ENCODE measurements around the gene SNX30. TPM values are rescaled to one million over a fixed set of nuclear protein-coding genes. Genes with fewer than 3 reads are reported as not detected.

The SNX30 gene
- total RNA-seq, 1 experiment from 2014 or later = 12.7 TPM

DNA sequence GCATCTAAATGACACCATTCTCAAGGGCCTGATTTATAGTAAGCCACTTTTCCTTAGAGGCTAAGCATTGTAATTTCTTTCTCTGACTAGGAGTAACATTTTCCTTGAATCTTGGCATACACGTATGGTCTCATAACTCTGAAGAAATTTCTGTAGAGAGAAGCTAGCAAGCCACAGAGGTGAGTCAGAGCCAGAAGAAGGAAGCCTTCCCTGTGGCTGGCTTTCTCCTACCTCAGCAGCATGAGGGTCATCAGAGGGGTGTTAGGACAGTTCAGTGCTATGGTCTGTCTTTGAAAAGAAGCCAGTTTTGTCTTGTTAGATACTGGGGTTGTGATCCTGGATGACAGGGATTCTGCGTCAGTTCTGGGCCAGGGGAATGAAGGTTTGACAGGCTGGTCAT lies 3.2 kb downstream of the SNX30 start:
- H3K27me3 ChIP-seq (ENCODE audit: insufficient read depth, low read length) = no peaks in the 10 kb centered on the region
- no peak overlapping the region for H2AFZ ChIP-seq (ENCODE audit: low read depth, low read length, poor library complexity, severe bottlenecking)
- H3K79me2 ChIP-seq (ENCODE audit: insufficient read depth, low read length) = peaks cover 9% of the 10 kb centered on the region; the same call in 1 of the 2 replicates
- intact Hi-C loops (cut with micrococcal nuclease) = no loop called here
- CTCF ChIA-PET = interaction anchor here (0.9 kb wide), 1 partner anchor 39 kb away, joined by 4 read pairs; no protein-coding TSS in a partner anchor
- H3K27ac ChIP-seq (ENCODE audit: low read depth, low read length) = peak overlapping the region; percentile 13; the same call in 1 of the 2 replicates
- no TSS peak for BruUV-seq (replicated peaks)
- H3K9ac ChIP-seq (ENCODE audit: low read length) = 0 out of 2 replicates have a peak overlapping the region, but pooled peaks have one; percentile 5
- TF ChIP-seq, protein P1, sequence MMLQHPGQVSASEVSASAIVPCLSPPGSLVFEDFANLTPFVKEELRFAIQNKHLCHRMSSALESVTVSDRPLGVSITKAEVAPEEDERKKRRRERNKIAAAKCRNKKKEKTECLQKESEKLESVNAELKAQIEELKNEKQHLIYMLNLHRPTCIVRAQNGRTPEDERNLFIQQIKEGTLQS (IDR thresholded peaks at IDR 0.05) = no peak
- 0 out of 2 replicates have a peak, but pooled peaks have one; percentile 26 for TF ChIP-seq JUND (IDR thresholded peaks at IDR 0.05)
- H4K20me1 ChIP-seq (ENCODE audit: insufficient read depth) = no peaks in the 10 kb centered on the region
- RAD21 ChIA-PET (ENCODE audit: low non-redundant PET in 1 of 2, low total read pairs in 2 of 2, uncharacterized antibody in 2 of 2, unreplicated experiment in 2 of 2) = no interaction called here
- H3K4me1 ChIP-seq (ENCODE audit: control insufficient read depth in 1 of 2, insufficient read depth in 2 of 2, low read length in 2 of 2) = peaks cover 22 to 77% of the 10 kb centered on the region in 2 experiments
- H3K9me2 ChIP-seq (ENCODE audit: insufficient read depth) = no peaks in the 10 kb centered on the region
- peak overlapping the region; percentile 86 for H3K4me2 ChIP-seq (ENCODE audit: low read length)
- ATAC-seq (no peak), DNase-seq (ENCODE audit: low read depth, low spot score) (peak; percentile 36)
- H3K36me3 ChIP-seq (ENCODE audit: control insufficient read depth in 1 of 2, insufficient read depth in 2 of 2, low read length in 2 of 2) = no peaks in the 10 kb centered on the region
- POLR2A ChIA-PET = interaction anchor here (2.0 kb wide), 1 partner anchor 36 kb away, joined by 11 read pairs; the partner anchor contains the start of gene INIP
- no peaks in the 10 kb centered on the region for H3K9me3 ChIP-seq (ENCODE audit: control insufficient read depth in 1 of 2, insufficient read depth in 1 of 2, low read depth in 1 of 2, low read length in 2 of 2)
- no peak overlapping the region; a peak in 1 of 4 replicates for H3K4me3 ChIP-seq (replicated peaks in 1 of 2; ENCODE audit: low read depth in 1 of 2, low read length in 2 of 2)

DNA sequence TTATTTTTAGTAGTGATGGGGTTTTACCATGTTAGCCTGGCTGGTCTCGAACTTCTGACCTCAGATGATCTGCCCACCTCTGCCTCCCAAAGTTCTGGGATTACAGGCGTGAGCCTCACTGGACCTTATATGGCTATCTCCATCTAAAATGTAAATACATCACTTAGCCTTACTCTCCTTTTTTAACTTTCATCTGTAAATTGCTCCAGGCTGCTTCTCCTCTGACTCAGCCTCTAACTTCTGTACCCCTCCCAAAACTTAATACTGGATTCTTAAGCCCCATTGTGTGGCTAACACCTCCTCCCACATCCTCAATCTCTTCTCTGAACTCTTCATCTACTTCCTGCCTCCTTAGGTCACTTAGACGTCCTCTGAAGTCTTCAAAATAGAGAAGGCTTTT lies 4.0 kb downstream of the SNX30 start:
- H2AFZ ChIP-seq (ENCODE audit: low read depth, low read length, poor library complexity, severe bottlenecking) = no peak overlapping the region
- H3K27ac ChIP-seq (ENCODE audit: low read depth, low read length) = peak overlapping the region; percentile 15; the same call in 1 of the 2 replicates
- DNase-seq (ENCODE audit: low read depth, low spot score) (peak; percentile 49), ATAC-seq (peak; percentile 12; the same call in 1 of the 2 replicates)
- H3K4me2 ChIP-seq (ENCODE audit: low read length) = peak overlapping the region; percentile 86
- BruUV-seq (replicated peaks) = no TSS peak
- intact Hi-C loops (cut with micrococcal nuclease) = no loop called here
- no peaks in the 10 kb centered on the region for H4K20me1 ChIP-seq (ENCODE audit: insufficient read depth)
- H3K36me3 ChIP-seq (ENCODE audit: control insufficient read depth in 1 of 2, insufficient read depth in 2 of 2, low read length in 2 of 2) = no peaks in the 10 kb centered on the region
- H3K9ac ChIP-seq (ENCODE audit: low read length) = peak overlapping the region; percentile 36; the same call in 1 of the 2 replicates
- ChIA-PET RAD21 (ENCODE audit: low non-redundant PET in 1 of 2, low total read pairs in 2 of 2, uncharacterized antibody in 2 of 2, unreplicated experiment in 2 of 2) (interaction anchor here in 1 of 2 experiments (0.7 kb wide), 1 partner anchor 304 kb away, joined by 3 read pairs; no protein-coding TSS in a partner anchor), POLR2A (no interaction called here), CTCF (no interaction called here)
- peaks cover 9% of the 10 kb centered on the region; the same call in 1 of the 2 replicates for H3K79me2 ChIP-seq (ENCODE audit: insufficient read depth, low read length)
- no peaks in the 10 kb centered on the region for H3K9me2 ChIP-seq (ENCODE audit: insufficient read depth)
- no peaks in the 10 kb centered on the region for H3K9me3 ChIP-seq (ENCODE audit: control insufficient read depth in 1 of 2, insufficient read depth in 1 of 2, low read depth in 1 of 2, low read length in 2 of 2)
- H3K27me3 ChIP-seq (ENCODE audit: insufficient read depth, low read length) = no peaks in the 10 kb centered on the region
- peak overlapping the region in 1 of 2 experiments; percentile 8; a peak in 1 of 4 replicates for H3K4me3 ChIP-seq (replicated peaks in 1 of 2; ENCODE audit: low read depth in 1 of 2, low read length in 2 of 2)
- H3K4me1 ChIP-seq (ENCODE audit: control insufficient read depth in 1 of 2, insufficient read depth in 2 of 2, low read length in 2 of 2) = peaks cover 22 to 74% of the 10 kb centered on the region in 2 experiments
- TF ChIP-seq FOSL1 (IDR thresholded peaks at IDR 0.05; ENCODE audit: low read depth) (0 out of 2 replicates have a peak, but pooled peaks have one; percentile 13), ZFX (IDR thresholded peaks at IDR 0.05) (no peak), TCF7L2 (IDR thresholded peaks at IDR 0.05; ENCODE audit: borderline replicate concordance, extremely low read depth, insufficient read depth, insufficient read length) (no peak), SP1 (IDR thresholded peaks at IDR 0.05; ENCODE audit: low read depth) (peak; percentile 33; the same call in 1 of the 2 replicates), EGR1 (IDR thresholded peaks at IDR 0.05; ENCODE audit: low read depth) (0 out of 2 replicates have a peak, but pooled peaks have one; percentile 27), SRF (IDR thresholded peaks at IDR 0.05; ENCODE audit: low read depth) (peak; percentile 82), JUND (IDR thresholded peaks at IDR 0.05) (0 out of 2 replicates have a peak, but pooled peaks have one; percentile 19)
